Measurements from ENCODE around the gene IFNLR1.
"Not testable (repeated sequence)": the region's sequence is repeated elsewhere in the genome, so short reads cannot be mapped to it uniquely, and the experiment has no call there.

The IFNLR1 gene

GRCh38 chr1:24186993-24187790, at the start of gene IFNLR1:
IFNLR1 (minus strand) TSS chr1:24187289; CDS start chr1:24187248, 41 bp downstream.
- DNase-seq: no peak

DNA sequence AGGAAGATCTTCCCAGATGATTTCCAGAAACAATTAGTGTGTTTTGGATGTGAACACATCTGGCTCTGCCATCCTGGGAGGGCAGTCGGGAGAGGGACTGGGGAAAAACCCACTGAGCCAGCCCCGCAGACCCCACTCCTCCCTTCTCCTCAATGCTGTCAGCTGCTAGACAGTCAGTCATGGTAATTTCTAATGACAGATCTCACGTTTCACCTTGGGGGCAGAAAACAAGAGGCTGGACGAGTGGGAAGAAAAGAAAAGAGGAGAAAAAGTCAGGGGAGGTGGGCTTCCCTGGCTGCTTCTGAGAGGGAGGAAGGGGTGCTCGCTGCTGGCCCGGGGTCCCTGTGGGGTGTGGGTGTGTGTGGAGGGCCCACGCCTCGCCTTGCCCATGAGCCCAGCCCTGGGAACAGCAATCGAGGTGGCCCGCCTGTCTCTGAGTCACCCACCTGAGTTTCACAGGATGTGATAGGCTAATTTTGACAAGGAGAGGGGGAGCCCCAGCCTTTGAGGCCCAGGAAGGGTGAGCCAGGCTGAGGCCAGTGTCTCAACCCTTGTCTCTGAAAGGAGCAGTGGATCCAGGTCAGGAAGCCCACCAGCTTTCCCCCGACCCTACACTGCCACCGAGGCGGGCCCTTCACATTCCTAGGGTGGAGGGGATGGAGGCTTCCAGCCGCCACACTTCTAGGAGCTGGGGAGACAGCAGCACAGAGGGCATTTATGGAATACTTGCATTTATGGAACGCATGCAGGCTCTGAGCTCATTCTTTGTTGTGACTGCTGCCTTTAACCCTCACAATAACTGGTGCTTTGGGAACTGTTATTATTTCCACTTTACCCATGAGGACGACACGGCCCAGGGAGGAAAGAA, 49.1 kb upstream of the IFNLR1 start:
- DNase-seq: no peak

GRCh38 chr1:24233684-24234600, 46.9 kb upstream of the IFNLR1 start:
- DNase-seq: no peak

- DNase-seq: no peak
Observed at GRCh38 chr1:24231701-24232100, 44.6 kb upstream of the IFNLR1 start.

GRCh38 chr1:24228311-24228710, 41.2 kb upstream of the IFNLR1 start:
- no peak for DNase-seq

GRCh38 chr1:24226749-24227148, 39.7 kb upstream of the IFNLR1 start:
- no peak for DNase-seq

DNA sequence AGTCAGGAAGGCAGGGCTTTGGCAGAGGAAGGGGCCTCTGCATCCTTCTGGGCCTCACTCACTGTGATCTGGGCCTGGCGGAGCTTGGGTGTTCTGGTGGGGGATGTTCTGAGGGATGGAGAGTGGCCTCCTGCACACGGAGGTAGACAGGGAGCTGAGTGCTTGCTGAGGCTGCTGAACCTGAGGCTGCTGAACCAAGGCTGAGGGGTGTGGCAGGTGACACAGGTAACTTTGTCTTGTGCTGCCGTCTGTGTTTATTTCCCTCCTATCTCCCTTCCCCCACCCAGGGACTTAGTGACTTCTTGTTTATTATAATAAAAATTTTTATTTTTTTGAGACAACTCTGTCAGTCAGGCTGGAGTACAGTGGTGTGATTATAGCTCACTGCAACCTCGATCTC, 37.7 kb upstream of the IFNLR1 start:
- DNase-seq: no peak

GRCh38 chr1:24224086-24224485, 37.0 kb upstream of the IFNLR1 start:
- no peak for DNase-seq

GRCh38 chr1:24222793-24223192, 35.7 kb upstream of the IFNLR1 start:
- DNase-seq: no peak

DNA sequence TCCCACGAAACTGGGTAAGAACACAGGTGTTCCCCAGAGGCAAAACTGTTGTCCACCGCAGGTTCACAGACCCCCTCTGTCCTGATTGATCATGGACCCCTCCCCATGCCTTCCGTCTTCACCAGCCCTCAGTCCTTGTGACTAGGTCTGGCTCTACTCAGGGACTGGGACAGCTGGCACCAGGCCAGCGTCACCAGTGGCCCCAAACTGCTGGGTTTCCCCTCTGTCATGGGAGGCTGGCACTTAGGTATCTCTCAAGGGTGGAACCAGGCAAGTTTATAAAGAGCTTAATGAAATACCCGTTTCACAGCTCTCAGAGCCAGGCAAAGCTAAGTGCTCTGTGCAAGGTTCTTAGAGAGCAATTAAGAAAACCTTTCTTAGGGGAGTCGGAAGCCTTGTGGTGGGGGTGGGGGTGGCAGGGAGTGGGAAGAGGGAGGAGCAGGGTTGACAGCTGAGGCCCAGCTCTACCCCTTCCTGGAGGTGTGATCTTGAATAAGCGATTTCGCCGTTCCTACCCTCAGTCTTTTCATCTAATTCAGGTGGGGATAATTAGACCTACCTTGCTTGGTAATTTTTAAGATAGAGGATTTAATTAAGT, 35.0 kb upstream of the IFNLR1 start:
- DNase-seq: no peak

DNA sequence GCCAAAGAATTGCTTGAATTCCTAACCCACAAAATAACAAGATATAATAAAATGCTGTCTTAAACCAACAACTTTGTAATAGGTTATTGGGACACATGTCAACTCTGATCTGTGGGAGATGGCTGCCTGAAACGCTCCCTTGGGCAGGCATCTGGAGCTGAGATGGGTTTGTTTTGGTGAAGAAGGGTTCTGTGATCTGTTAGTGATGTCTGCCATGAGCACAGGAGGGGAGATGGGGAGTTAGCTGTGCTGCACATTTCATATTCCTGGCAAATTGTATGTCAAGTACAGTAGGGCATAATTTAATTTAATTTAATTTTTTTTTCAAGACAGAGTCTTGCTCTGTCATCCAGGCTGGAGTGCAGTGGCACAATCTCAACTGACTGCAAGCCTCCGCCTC, 34.2 kb upstream of the IFNLR1 start:
- DNase-seq: no peak

DNA sequence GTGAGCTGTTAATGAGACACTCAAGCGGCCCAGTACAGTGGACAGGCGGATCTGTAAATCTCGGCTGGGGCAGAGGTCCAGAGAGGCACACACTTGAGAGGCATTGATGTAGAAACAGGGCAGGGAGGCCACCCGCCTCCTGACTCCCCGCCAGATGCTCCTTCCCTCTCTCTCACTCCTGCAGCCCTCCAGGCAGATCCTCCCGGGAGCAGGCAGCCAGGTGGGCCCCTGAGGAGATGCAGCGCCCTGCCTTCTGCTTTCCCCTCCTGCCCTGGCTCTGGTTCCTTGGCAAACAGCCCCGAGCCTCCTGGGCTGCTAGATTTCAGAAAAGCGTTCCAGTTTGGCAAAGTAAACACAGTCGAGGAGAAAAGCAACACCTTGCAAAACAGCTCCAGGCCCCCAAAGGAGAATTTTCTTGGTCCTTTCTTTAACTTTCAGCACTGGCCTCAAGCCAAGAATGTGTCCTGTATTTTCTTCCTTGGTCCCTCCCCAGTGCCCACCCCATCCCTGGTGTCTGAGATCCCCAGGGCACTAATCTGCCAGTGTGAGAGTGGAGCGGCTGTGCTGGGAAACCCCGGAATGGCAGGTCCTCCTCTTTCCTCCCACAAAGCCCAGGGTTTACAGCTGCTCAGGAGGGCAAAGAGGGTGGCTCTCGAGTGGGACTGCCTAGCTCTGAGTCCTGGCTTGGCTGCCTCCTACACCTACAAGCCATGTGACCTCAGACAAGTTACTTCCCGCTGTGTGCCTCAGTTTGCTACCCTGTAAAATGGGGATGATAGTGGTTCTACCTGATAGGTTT, 29.4 kb upstream of the IFNLR1 start:
- DNase-seq: no peak

DNA sequence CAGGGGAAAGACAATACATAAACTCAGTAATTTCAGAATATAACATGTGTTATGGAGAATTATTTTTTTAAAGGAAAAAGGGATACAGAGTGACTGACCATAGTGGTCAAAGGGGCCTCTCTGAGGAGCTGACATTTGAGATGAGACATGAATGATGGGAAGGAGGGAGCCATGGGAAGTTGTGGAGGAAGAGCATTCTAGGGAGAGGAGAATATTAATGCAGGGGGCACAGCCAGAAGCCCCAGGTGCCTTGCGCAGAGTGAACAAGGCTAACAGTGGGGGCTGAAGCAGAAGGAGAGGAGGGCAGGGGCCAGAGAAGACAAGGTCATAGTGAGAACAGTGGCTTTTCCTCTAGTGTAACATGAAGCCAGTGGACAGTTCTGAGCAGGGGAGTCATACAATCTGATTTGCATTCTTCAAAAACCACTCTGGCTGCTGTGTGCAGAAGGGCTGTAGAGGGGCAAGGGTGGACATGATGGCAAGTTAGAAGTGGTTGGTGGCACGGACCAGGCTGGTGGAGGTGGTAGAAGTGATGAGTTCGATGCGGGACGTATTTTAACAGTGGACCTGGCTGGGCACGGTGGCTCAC, 28.2 kb upstream of the IFNLR1 start:
- no peak for DNase-seq

- DNase-seq: no peak
Observed at GRCh38 chr1:24212376-24212775, 25.3 kb upstream of the IFNLR1 start.

DNA sequence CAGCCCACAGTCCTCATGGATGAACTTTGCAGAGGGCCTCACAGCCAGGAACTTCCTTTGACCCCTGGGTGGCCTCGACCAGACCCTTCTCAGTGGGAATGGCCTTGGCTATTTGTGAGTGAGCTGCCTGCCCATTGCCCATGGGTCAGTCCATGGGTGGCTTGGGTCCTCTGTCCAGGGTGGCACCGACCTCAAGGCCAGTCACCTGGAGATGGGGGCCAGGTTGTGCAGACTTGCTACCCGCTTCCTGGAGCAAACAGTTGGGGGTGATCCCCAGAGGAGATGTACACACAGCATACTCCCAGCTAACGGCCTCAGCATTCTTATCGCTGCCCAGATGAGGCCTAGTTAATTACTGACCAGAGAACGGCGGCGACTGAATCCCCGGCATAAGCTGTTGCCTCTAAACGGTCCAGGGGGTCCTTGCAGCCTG, 23.1 kb upstream of the IFNLR1 start:
- no peak for DNase-seq

- no peak for DNase-seq
Observed at GRCh38 chr1:24209097-24209496, 22.0 kb upstream of the IFNLR1 start.

DNA sequence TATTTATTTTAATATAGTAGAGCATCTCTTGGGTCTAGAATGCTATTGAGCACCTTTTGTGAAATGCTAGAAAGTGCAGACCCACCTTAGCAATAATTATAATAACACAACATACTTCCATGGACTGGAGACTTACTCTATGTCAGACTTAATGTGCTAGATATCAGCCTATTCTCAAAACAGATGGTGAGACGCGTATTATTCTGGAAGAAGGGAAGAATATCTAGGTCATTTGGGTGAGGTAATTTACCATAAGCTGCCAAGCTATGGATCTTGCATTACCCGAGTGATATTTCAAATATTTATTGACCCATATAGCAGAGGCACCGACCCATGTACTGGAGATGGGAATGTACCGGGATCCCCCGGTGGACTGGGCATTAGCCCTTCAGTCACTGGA, 20.6 kb upstream of the IFNLR1 start:
- no peak for DNase-seq

- DNase-seq: not testable (repeated sequence)
Observed at GRCh38 chr1:24207395-24207687, 20.3 kb upstream of the IFNLR1 start.

DNA sequence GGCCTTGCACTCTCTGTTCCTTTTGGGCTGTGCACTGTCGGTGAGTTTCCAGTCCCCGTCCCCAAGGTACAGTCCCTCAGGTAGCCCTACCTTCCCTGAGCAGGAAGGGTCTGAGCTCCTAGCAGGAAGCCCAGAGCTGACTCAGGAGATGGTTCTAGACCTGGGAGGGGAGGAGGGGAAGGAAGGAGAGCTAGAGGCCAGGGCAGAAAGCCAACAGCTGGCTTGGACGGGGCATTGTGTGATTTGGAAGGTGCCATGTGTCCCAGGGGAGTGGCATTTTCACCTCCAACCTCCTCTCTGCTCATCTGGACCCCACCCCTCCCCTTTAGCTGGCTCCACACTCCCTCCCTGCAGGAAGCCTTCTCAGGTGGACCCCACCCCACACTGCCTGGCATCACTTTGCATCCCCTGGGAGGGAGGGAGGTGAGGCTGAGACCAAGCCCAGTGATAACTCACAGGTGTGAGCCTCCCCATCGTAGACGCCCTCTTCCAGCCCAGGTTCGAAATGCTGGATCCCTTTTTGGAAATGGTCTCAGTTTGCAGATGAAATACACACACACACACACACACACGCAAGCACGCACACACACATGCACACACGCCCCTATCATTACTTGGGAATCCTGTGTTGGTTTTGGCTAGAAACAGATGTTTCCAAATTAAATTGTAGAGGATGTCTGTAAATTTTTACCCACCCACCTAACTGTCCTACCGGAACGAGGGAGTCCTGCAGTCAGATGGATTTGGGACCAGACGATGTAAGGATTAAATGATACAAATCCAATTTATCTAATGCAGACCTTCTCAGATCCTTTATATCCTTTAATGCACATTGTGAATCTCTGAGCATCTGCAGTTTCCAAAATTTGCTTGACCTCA, 19.7 kb upstream of the IFNLR1 start:
- DNase-seq: no peak

DNA sequence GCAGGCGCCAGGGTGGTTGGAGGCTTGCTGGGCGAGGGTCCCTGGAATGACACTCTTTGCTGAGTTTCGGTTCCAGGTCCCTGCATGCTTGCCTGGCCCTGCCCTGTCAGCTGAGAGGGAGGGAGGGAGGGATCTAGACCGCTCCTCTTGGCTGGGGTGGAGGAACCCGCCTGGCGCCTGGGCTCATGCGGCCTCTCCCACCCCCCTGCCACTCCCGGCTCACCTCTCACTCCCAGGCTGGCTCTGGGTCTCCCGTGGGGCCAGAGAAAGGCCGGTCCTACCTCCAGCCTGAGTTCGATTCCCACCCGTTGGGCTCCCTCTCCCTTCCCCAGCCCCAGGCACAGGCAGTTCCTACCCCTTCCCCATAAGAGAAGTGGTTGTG, 19.0 kb upstream of the IFNLR1 start:
- DNase-seq: no peak

Data from bone marrow (tissue), 2 donors.